Brain pericyte (primary cell): ENCODE measurements around the gene SRGAP3.

Experiments used
- DNase-seq: peaks from one replicate; pipeline ENCODE4 v3.0.0-alpha.2; 2012; ENCODE audit warnings: low read depth, low spot score

Gene SRGAP3

DNA sequence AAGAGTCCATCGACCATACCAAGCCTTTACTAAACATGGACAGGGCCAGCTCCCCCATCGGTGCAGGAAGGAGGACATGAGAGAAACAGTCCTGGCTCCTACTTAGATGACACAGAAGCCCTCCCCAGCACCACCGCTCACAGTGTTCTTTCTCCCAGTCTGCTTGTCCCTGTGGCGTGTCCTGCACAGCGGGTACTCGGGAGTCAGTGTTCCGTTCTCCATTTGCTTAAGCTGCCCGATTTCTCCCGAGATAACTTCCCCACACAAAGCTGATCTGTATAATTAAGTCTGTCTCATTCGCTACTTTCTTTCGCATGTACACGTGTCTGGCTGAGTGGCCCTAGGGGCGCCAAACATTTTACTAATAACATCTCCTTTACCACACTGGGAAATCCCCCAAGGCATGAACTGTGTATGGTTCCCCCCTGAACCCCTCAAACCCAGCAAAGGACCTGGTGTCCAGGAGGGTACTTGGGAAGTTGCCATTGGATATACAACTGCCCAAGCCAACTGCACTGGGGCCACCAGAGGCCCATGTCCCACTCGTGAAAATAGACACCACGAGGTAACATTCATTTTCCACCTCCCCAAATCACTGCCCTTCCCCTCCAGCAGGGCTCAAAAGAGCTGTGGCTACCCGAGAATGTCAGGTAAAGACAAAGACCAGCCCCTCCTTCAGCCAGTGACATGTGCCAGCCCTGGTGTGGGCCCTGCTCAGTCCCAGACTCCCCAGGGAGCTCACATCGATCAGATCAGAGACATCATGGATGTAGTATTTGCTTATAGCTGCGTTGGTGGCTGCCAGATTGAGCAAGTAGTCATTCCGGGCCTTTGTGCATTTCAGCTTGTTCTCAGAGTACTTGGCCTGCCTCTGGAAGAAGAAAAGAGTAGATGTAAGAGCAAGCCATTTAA lies 189.7 kb downstream of the SRGAP3 start:
- no peak for DNase-seq

DNA sequence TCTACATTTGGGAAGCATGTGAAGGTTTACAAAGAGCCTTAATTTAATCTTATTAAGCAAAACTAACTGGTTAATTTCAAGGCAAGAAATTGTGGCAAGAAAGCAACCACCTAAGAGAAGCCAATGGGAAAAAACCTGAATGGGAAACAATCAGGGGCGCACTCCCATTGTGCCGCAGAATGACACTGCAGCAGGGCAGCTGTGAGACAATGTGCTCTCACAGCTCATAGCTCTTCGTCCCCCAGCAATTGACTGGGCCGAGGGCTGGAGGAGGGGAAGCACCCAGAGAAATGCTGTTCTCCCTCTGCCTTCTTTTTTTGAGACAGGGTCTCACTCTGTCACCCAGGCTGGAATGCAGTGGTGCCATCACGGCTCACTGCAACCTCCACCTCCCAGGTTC lies 192.9 kb downstream of the SRGAP3 start:
- no peak for DNase-seq

DNA sequence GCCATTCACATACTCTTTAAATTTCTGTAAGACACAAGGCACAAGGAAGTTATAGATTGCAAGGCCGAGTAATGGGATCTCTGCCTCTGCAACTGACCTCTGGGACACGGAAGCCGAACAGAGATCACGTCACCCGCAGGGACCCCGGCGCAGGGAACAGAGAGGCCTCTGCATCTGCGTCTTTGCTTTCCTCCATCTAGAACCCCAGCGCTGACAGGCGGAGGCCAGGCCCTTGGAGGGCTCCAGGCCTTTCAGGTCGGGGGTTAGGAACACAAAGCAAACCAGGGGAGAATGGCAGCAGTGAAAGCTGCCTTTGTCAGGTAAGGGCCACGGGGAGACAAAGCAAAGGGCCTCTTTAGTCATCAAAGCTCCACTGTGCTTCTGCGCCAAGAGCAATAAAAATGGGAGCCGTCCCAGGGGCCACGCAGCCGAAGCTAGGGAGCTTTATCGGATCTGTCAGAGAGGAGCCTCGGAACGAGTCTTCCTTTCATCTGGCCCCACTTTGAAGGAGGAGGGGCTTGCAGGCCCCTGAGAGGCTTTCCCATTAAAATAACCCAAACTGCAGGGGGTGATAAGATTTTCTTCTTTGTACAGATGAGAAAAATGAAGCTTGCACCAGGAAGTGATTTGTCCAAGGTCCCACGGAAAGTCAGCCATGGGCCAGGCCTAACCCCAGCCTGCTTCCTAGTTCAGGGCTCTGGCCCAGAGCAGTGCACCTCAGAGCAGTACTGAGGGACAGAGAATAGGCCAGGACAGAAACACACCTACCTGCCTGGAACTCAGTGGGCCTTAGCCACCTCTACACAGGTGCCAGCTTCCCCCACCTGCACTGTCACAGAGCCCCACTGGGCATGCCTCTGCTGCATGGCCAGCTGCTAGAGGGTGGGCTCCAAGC lies 201.7 kb downstream of the SRGAP3 start:
- DNase-seq: no peak

DNA sequence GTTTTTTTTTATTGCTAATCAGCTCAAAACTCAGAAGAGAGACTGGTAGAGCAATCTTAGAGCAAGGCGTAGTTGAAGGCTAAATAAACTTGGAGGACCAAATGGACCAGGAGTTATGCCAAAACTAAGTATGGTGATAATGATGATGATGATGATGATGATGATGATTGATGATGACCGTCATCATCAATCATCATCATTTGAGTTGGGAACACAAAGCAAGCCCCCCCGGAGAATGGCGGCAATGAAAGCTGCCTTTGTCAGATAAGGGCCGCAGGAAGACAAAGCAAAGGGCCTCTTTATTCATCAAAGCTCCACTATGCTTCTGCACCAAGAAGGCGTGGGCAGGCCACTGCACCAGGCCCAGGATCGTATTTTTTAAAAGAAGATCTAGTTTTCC lies 204.1 kb downstream of the SRGAP3 start:
- no peak for DNase-seq

DNA sequence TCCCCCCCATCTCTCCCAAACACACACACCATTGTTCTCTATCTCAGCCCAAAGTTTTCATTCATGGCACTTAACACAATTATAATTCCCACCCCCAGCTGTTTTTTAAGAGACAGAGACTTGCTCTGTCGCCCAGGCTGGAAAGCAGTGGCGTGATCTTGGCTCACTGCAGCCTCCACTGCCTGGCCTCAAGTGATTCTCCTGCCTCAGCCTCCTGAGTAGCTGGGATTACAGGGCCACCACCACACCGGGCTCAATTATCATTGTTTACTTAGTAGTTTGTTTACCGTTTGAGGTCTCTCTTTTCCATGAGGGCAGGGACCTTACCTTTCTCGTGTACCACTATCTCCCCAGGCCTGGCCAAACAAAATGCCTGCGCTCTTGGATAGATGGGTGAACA lies 206.4 kb downstream of the SRGAP3 start:
- no peak for DNase-seq

DNA sequence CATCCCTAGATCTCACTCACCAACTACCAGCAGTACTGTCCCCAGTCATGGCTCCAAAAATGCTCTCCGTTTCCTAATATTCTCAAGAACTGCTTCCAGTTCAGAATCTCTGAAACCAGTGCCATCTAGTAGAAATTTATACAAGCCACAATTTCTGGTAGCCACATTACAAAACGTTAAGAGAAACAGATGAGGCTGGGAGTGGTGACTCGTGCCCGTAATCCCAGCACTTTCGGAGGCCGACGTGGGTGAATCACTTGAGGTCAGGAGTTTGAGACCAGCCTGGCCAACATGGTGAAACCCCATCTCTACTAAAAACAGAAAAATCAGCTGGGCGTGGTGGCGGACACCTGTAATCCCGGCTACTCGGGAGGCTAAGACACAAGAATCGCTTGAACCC lies 207.8 kb downstream of the SRGAP3 start:
- DNase-seq: no peak

DNA sequence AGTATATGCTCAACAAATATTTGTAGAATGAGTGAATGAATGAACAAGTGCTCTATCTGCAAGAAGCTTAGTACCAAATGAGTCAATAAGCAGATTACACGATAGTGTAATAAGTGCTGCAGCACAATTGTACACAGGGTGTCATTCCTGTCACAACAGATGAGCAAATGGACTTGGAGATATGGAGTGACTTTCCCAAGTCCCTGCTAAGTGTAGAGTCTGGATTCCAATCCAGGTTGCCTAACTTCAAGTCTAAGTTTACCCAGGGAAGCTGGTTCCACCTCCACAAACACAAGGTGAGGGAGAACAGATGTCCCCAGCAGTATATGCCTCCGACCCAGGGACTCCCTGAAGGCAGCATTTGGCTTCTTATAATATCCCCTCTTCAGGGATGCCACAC lies 208.4 kb downstream of the SRGAP3 start:
- DNase-seq: no peak

DNA sequence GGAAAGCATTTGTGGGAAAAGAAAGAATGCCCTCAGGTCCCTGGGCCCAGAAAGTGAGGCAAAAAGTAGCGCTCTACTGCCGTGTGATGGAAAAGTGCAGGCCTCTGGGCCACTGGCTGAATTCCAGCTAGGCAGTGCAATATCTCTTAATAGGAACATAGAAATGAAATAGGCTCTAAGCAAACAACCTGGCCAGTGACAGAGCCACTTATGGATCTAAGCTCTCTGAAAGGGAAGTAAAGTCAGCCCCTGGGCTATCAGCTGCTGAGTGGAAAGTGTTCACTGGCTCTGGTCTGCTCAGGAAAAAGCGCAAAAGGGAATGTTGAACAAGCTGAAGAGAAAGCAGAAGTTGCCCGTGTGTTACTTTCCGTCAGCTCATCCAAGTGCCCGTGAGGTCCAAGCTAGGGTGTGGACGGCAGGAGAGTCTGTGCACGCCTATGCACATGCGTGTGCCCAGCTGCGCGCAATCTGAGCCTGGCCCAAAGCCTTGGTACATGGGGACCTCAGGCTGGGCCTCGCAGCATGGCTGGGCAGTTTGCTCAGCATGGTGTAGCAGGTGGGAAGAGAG lies 212.2 kb downstream of the SRGAP3 start:
- no peak for DNase-seq

DNA sequence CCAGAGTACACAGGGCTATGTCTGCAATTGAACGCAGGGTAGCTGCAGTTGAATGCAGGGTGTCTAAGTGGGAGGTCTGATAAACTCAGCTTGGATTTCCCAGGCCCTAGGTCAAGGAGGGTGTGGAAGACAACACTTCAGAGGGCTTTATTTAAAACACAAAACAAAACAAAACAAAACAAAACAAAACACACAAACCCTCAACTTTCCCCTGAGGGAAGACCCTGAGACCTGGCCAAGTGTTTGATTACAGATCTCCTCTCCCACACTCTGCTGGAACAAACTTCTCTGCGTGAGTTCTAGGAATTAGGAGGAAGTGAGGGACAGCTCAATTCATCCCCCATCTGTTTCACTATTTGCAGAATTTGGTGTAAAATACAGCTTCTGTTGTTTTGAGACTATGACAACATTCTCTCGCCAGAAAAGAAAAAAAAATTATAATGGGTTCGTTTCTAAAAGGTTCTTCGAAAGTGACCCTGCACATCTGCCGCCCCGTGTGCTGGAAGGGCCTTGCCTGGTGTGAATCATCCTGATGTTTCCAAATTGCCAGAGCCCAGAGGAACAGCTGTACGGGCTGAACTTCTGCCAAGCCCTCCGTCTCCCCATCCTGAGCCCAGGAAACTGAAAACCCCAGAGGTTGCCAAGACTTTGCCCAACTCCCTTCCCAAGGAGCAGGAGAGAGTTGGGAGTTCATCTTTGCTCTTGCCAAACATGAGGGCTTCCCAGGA lies 212.9 kb downstream of the SRGAP3 start:
- no peak for DNase-seq

DNA sequence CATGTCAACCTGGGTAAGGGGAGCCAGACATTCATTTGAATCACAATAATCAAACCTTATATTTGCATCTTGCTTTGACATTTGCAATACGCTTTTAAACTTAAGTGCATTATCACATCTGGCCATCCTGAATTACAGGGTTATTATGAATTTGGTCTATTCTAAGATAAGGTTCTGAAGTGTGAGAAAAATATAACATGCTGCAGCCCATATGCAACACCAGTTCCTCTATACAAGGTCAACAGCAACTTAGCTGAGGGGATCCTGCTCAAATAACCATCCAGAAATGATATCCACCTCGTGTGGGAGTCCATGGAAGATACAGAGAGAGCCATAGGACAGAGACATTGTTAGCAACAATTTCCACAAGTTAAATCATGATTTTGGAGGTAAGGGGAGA lies 213.5 kb downstream of the SRGAP3 start:
- DNase-seq: no peak

DNA sequence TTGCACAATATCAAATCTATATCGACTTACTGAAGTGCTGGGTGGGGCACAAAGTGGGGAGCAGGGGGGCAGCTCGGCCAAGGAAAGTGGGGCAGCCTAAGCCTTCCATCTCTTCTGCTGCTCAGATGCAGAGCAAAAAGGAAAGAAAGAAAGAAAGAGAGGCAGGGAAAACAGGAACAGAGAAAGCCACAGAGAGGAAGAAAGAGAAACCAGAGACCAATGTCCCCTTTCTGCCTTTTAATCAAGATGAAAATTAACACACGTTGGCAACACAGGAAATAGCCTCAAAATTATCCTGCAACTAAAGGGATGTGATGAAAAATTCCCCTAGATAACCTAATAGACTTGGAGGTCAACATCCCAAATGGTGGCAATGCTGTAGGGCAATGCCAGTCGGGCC lies 214.0 kb downstream of the SRGAP3 start:
- no peak for DNase-seq

DNA sequence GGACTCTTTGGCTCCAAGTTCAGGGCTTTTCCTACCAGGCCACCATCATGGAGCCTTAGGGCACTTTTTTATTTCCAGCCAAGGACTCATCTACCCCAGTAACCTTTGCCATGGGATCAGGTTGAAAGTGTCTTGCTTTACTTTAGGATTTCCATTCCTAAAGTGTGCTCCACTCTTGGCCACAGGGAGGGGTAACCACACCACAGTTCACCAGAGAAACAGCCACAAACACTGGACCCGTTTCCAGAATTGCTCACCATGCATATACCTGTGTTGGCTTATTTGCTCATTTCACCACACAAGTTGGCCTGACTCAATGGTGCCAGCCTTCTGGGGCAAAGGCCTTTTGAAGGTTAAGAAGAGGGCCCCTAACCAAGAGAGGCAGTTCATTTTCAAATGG lies 215.6 kb downstream of the SRGAP3 start:
- no peak for DNase-seq

DNA sequence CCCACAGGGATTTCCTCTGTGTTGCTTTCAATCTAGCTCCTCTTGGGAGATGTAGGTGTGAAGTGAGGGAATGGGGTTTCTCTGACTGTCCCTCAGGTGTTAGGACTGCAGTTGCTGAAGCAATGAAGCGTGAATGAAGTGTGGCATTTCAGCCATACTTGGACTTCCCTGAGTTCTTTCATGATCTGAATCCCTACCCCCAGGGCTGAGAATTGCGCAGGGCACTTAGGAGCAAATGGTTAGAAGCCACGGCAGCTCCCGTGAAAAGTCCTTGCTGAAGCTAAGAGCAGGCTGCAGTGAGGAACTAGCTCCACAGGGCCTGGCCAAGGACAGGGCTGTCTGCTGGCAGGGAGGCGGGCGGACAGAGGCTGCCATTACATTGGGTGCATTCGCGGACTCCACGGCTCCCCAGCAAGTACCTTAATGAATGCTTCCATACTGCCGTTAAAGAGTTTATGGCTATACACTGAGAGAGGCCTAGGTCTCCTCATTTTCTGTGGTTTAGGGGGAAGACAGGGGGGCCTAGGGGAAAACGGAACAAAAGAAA lies 217.1 kb downstream of the SRGAP3 start:
- DNase-seq: no peak

DNA sequence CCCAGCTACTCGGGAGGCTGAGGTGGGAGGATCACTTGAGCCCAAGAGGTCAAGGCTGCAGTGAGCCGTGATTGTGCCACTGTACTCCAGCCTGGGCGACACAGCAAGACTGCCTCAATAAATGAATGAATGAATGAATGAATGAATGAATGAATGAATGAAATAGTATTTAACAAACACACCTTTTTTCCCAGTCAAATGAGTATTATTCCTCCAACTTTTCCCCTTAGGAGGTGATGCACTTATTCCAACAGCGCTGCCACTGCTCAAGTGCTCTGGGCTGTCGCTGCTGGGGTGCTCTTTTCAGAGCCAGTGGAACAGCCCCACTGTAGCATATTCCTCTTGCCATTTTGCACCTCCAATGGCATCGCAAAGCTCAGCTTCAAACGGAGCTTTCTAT lies 219.4 kb downstream of the SRGAP3 start:
- DNase-seq: no peak

DNA sequence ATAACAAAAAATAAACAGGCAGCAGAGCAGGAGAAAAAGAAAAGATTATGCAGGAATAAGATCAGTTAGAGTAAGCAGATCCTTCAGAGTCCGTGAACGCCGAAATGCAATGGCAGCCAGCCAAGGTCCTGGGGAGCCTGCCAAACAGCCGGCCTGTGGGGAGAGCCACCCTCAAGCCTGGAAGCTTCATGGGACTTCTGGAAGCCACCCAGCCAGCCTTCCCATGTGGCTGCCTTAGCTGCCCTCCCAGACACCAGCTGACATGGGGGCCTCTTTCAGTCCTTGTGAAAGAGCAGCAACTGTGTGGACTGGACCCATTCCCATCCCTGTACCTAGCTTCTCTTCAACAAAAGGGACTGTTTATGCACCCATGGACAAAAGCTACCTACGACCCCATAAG lies 221.3 kb downstream of the SRGAP3 start:
- DNase-seq: no peak

DNA sequence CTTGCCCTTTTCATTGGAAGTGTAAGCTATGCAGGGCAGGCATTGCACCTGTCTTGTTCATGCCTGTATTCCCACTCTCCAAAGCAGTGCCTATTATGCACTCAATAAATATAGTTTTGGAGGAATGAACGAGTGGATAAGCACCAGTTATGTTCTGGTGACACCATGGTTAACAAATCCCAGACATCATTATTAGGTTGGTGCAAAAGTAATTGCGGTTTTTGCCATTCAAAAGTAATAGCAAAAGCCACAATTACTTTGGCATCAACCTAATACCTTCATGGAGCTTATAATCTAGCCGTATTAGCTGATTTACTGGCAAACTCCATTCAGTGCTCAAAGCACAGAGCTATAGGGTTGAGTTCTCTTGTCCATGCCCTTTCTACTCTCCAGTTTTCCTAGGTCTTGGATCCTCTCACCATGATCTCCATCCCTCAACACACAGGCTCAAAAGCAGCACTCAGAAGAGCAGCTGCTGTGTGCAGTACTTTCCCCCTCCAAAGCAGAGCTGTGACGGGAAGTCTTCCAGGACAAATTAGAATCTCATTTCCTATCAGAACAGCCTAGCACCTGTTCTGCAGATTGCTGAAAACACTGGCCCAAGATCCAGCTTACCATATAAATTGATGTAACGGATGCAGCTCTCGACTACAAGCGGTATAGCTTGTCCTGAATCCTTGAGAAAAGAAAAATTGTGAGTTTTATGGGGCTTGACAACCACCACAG lies 223.0 kb downstream of the SRGAP3 start:
- no peak for DNase-seq

DNA sequence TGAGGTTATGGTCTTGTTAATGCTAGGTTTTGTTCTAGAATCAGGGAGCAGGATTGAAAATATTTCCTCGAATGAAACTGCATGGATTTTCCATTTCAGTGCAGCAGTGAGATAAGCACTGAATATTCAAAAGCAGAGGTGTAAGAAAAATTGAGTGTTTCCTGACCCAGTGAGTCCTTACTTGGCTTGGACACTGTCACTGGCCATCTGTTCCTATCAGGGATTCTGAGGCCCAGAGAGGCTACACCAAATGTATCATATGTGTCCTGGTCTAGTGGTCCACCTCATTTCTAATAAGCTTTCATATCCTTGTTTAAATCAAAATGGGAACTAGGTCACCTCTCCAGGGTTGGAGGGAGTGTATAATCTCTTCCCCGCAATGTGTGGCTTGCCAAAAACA lies 225.1 kb downstream of the SRGAP3 start:
- no peak for DNase-seq

DNA sequence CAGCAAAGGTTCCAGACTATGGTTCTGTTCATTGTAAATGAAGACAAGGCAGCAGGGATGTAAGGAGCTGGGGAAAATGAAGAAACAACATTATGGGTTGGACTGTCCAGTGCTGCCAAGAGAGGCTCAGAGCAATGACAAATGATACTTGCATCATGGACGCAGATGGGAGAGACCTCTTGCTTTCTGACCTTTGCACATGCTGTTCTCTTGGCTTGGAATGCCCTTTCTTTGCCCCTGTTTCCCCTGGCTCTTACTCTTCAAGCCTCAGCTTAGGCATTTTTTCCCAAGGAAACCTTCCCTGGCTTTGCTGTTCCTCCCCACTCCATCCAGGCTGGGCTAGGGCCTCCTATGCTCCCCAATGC lies 226.2 kb downstream of the SRGAP3 start:
- no peak for DNase-seq

DNA sequence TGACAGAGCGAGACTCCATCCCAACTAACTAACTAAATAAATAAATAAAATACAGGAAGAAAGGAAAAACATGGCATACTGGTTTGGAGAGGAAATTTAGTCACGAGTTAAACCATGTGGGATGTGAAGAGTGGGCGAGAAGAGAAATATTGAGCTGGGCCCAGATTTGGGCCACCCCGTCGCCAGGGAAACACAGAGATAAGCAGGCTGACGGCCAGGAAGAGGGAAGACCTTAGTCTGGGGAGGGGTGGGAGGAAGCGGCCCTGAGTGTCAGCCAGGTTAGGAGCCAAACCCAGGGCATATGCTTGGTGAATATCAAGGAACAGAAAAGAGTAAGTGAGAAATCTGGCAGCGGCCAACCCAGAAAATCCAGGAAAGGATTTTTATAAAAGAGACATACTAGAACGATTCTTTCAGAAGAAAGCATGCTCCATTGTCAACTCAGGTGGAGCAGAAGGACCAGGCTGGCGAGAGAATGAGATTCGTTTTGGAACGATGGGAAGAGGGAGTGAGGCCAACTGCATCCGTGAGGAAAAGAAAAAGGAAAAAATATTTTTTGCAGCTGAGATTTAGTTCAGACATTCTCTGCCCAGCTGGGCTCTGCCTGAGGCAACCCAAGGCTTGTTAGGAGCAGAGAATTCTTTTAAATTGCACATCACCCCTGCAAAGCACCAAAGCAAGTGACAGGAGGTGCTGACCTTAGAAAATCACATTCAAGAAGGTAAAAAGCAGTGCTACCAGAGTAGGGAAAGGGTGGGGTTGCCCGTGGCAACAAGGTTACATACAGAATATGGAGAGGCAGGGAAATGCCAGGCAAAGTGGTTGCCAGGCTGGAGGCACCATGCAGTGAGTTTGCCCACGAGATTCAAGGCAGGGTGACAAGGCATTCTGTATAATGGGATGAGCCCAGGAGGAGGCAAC lies 226.9 kb downstream of the SRGAP3 start:
- no peak for DNase-seq
